Measurements from ENCODE around the gene RANBP10. TPM values are rescaled to one million over a fixed set of nuclear protein-coding genes. Genes with fewer than 3 reads are reported as not detected.

RANBP10 gene
- total RNA-seq, 4 donors from 2014 or later = 15.0 to 24.6 (median 17.9) TPM

DNA sequence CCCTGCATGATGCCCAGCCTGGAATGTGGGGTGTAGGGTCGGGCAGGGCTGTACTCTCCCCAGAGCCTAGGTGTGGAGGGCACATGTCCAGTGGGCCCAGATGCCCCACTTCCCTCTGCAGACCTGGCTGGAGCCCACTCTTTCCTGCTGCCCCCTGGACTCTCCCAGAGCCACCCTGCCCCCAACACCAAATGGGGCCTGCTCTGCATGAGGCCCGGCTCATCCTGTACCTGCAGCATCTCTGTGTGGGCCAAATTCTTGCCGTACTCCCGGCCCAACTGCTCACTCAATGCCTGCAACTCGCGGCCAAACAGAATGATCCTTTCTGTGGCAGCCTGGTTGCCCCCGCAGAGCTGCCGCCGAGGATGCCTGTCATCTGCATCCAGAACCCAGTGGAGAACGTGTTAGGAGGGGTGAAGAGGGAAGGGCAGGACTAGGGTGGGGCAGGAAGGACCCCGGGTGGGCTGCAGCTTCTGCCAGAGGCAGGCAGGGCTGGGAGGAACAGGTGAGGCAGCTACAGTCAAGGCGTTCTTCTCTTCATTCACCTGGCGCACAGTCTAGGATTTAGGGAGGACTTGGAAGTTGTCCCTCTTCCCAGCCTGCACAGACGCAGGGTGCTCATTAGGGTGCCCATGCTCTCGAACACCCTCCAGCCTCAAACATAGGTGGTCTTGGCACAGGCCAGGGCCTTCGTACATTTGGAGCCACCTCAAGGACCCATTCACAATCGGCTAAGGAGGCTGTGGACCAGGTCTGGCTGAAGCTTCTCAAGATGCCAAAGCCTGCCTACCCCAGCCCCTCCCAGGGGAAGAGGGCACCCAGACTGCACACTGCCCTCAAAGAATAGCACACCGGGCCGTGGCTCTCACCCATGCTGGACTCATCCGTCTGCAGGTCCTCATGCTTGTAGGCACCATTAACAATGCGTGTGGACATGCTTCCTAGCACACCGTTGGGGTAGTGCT is 78.6 kb downstream of the RANBP10 start:
- no peak for TF ChIP-seq POLR2A (IDR thresholded peaks at IDR 0.05)
- TF ChIP-seq, protein P1, sequence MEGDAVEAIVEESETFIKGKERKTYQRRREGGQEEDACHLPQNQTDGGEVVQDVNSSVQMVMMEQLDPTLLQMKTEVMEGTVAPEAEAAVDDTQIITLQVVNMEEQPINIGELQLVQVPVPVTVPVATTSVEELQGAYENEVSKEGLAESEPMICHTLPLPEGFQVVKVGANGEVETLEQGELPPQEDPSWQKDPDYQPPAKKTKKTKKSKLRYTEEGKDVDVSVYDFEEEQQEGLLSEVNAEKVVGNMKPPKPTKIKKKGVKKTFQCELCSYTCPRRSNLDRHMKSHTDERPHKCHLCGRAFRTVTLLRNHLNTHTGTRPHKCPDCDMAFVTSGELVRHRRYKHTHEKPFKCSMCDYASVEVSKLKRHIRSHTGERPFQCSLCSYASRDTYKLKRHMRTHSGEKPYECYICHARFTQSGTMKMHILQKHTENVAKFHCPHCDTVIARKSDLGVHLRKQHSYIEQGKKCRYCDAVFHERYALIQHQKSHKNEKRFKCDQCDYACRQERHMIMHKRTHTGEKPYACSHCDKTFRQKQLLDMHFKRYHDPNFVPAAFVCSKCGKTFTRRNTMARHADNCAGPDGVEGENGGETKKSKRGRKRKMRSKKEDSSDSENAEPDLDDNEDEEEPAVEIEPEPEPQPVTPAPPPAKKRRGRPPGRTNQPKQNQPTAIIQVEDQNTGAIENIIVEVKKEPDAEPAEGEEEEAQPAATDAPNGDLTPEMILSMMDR (IDR thresholded peaks at IDR 0.05) = no peak
- no peak overlapping the region for H3K4me3 ChIP-seq (ENCODE audit: low read depth, poor library complexity, severe bottlenecking)
- no peak for DNase-seq (ENCODE audit: low spot score in 2 of 2)
- WGBS, 2 donors = 93 to 94% methylated on average over 12 to 21 of the region's 22 CpGs
- intact Hi-C loops (cut with DNase I; ENCODE audit: low total_unique reads) = no loop called here

DNA sequence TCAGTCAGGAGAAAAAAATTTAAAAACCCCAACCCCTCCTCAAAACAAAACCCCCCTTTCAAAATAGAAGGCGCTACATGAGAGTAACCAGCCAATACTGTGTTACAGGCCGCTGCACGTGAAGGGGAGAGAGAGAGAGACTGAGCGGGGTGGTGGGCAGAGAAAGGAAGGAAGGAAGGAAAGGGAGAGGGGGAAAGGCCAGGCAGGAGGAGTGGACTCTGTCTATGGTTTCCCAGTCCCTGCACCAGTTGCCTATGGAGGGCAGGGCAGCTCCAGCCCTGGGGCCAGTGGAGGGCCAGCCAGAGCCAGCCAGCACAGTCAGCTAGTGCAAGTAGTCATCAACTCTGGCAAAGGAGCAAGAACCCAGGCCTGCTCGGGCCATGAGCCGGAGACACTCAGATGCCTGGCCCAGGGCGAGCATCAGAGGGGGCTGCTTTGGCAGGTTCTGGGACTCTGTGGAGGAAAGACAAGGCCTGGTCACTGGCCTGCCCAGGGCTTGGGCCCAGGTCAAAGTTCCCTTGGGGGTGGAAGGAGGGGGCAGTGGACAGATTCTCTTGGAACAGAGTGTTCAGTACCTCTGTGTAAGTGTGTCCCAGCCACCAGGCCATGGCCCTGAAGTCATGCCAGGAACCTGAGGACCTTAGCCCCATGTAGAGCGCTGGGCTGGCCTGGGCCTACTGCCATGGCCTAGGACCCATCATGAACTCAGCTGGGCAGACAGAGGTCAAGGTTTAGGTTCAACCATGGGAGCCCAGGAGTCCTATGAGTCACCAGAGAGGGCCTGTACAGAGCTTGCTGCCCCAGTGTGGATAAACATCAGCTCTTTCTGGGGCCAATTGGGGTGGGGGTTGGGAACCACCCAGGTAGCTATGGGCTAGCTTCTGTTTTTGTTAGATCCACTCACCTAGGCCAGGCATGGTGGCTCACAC is 80.0 kb downstream of the RANBP10 start:
- intact Hi-C loops (cut with DNase I; ENCODE audit: low total_unique reads) = no loop called here
- DNase-seq (ENCODE audit: low spot score in 2 of 2) = no peak
- TF ChIP-seq POLR2A (IDR thresholded peaks at IDR 0.05) = no peak
- TF ChIP-seq, protein P1 (IDR thresholded peaks at IDR 0.05) = peak in 1 of 3 donors; percentile 47
- no peak overlapping the region for H3K4me3 ChIP-seq (ENCODE audit: low read depth, poor library complexity, severe bottlenecking)
- 89 to 90% methylated on average over 8 of the region's 8 CpGs for WGBS, 2 donors

GRCh38 chr16:67723911-67724305 is 82.5 kb downstream of the RANBP10 start:
- DNase-seq (ENCODE audit: low spot score in 2 of 2) = no peak
- H3K4me3 ChIP-seq (ENCODE audit: low read depth, poor library complexity, severe bottlenecking) = no peak overlapping the region
- 83 to 90% methylated on average over 5 of the region's 5 CpGs for WGBS, 2 donors

DNA sequence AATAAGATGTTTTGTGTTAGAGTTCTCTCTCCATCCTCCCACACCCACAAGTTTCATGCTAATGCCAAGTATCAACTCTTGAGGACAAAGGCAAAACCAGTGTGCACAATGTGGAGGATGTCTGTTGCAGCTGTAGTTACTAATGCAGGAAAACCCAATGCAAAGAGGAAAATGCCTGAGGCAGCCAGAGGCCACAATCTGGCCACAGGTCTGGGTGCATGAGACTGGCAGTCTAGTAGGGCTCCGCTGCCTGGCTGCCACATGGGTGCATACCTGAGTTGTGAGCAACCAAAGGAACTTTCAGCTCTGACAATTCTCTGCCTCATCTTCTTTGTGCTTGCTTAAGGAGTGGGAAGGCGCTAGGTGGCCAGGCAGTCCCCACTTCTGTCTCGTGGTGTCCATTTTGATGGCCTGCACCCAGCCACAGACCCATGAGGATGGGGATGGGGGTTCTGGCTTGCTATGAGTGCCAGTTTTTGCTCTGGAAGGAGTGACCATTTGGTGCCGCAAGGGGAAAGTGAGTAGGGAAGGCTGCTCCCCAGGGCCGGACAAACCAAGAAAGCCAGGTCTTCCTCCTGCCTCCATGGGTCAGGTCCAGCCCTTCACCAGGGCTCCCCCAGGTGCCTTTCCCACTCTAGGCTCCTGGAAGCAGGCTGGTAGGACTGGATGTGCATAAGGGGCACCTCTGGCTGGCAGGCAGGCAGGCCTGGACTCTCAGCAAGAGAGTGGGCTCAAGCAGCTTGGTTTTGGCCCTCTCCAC is 83.0 kb downstream of the RANBP10 start:
- 82 to 93% methylated on average over 5 of the region's 5 CpGs for WGBS, 2 donors
- DNase-seq (ENCODE audit: low spot score in 2 of 2) = no peak
- intact Hi-C loops (cut with DNase I; ENCODE audit: low total_unique reads) = no loop called here
- no peak overlapping the region for H3K4me3 ChIP-seq (ENCODE audit: low read depth, poor library complexity, severe bottlenecking)
- TF ChIP-seq POLR2A (IDR thresholded peaks at IDR 0.05) = no peak

More at GRCh38 chr16:67723911-67724305, 82.5 kb downstream of the RANBP10 start:
- intact Hi-C loops (cut with DNase I; ENCODE audit: low total_unique reads) = no loop called here
- TF ChIP-seq, protein P1 (IDR thresholded peaks at IDR 0.05) = no peak
- no peak for TF ChIP-seq POLR2A (IDR thresholded peaks at IDR 0.05)

- DNase-seq (ENCODE audit: low spot score in 2 of 2) = no peak
- intact Hi-C loops (cut with DNase I; ENCODE audit: low total_unique reads) = no loop called here
- TF ChIP-seq, protein P1 (IDR thresholded peaks at IDR 0.05) = no peak
- no peak for TF ChIP-seq POLR2A (IDR thresholded peaks at IDR 0.05)
- 10 to 23% methylated on average over 1 of the region's 1 CpG for WGBS, 2 donors
- no peak overlapping the region for H3K4me3 ChIP-seq (ENCODE audit: low read depth, poor library complexity, severe bottlenecking)
These were observed 86.1 kb downstream of the RANBP10 start for GRCh38 chr16:67720236-67720635.
